H9 (cell line): ENCODE data around the gene SLC2A9. TPM values are rescaled to one million over a fixed set of nuclear protein-coding genes. Genes with fewer than 3 reads are reported as not detected.

Experiments used
- DNase-seq: peaks from one replicate; pipeline ENCODE4 v3.0.0-alpha.2; 2017
- H2AFZ ChIP-seq: one replicate; pipeline ENCODE4 v1.6.1; 2013; ENCODE audit warnings: mild to moderate bottlenecking, low read length, control low read depth, moderate library complexity
- H2AK5ac ChIP-seq: 2 replicates; pipeline ENCODE4 v1.6.1; 2013; ENCODE audit warnings: low read length, control low read depth, mixed read lengths; ENCODE audit not compliant: insufficient read length
- H2BK120ac ChIP-seq: one replicate; pipeline ENCODE4 v1.6.1; 2013; ENCODE audit warnings: low read depth, mild to moderate bottlenecking, low read length, control low read depth, inconsistent platforms; ENCODE audit not compliant: poor library complexity, severe bottlenecking
- H2BK12ac ChIP-seq: 2 replicates; pipeline ENCODE4 v1.6.1; 2013; ENCODE audit warnings: low read length, control low read depth, mixed read lengths, low read depth; ENCODE audit not compliant: insufficient read length
- H2BK15ac ChIP-seq: 2 replicates; pipeline ENCODE4 v1.6.1; 2013; ENCODE audit warnings: low read depth, low read length, control low read depth
- H2BK20ac ChIP-seq: one replicate; pipeline ENCODE4 v1.6.1; 2013; ENCODE audit warnings: low read depth, mild to moderate bottlenecking, low read length, control low read depth, inconsistent platforms; ENCODE audit not compliant: poor library complexity, severe bottlenecking
- H2BK5ac ChIP-seq: 2 replicates; pipeline ENCODE4 v1.6.1; 2013; ENCODE audit warnings: low read length, control low read depth, mixed read lengths; ENCODE audit not compliant: insufficient read length
- H3K14ac ChIP-seq: 2 replicates; pipeline ENCODE4 v1.6.1; 2013; ENCODE audit warnings: low read length, control low read depth; ENCODE audit not compliant: insufficient read depth
- H3K18ac ChIP-seq: 2 replicates; pipeline ENCODE4 v1.6.1; 2013; ENCODE audit warnings: low read depth, mild to moderate bottlenecking, mixed read lengths, low read length, control low read depth; ENCODE audit not compliant: insufficient read length
- H3K23ac ChIP-seq: 2 replicates; pipeline ENCODE4 v1.6.1; 2013; ENCODE audit warnings: low read length, control low read depth, mixed read lengths, low read depth; ENCODE audit not compliant: insufficient read length
- H3K23me2 ChIP-seq: 2 replicates; pipeline ENCODE4 v1.6.1; 2013; ENCODE audit warnings: low read depth, mild to moderate bottlenecking, mixed read lengths, low read length, control low read depth; ENCODE audit not compliant: insufficient read length, poor library complexity, severe bottlenecking
- H3K27ac ChIP-seq: 2 replicates; pipeline ENCODE4 v1.5.1; 2013; ENCODE audit warnings: low read length, control low read depth, mixed read lengths, low read depth; ENCODE audit not compliant: insufficient read length
- H3K27me3 ChIP-seq: 2 replicates; pipeline ENCODE4 v1.6.1; 2013; ENCODE audit warnings: low read length, control low read depth, inconsistent platforms; ENCODE audit not compliant: insufficient read depth
- H3K4ac ChIP-seq: 2 replicates; pipeline ENCODE4 v1.6.1; 2013; ENCODE audit warnings: low read depth, mild to moderate bottlenecking, control low read depth, inconsistent platforms, low read length, moderate library complexity
- H3K4me1 ChIP-seq: 2 replicates; pipeline ENCODE4 v1.6.1; 2013; ENCODE audit warnings: low read length, control low read depth, inconsistent platforms; ENCODE audit not compliant: insufficient read depth
- H3K4me2 ChIP-seq: 2 replicates; pipeline ENCODE4 v1.6.1; 2013; ENCODE audit warnings: low read length, control low read depth, mixed read lengths; ENCODE audit not compliant: insufficient read length, insufficient read depth
- H3K56ac ChIP-seq: 2 replicates; pipeline ENCODE4 v1.6.1; 2013; ENCODE audit warnings: low read depth, mild to moderate bottlenecking, mixed read lengths, low read length, control low read depth; ENCODE audit not compliant: insufficient read length
- H3K79me1 ChIP-seq: 2 replicates; pipeline ENCODE4 v1.6.1; 2013; ENCODE audit warnings: low read depth, mild to moderate bottlenecking, moderate library complexity, low read length, control low read depth, inconsistent platforms; ENCODE audit not compliant: insufficient read depth, poor library complexity, severe bottlenecking
- H3K79me2 ChIP-seq: 2 replicates; pipeline ENCODE4 v1.6.1; 2013; ENCODE audit warnings: low read length, control low read depth, inconsistent platforms; ENCODE audit not compliant: insufficient read depth
- H3K9ac ChIP-seq: 2 replicates; pipeline ENCODE4 v1.6.1; 2013; ENCODE audit warnings: low read length, control low read depth, mixed read lengths; ENCODE audit not compliant: insufficient read length; ENCODE audit errors: extremely low read depth
- H3K9me3 ChIP-seq: one replicate; pipeline ENCODE4 v1.6.1; 2013; ENCODE audit warnings: low read depth, low read length, inconsistent platforms; ENCODE audit not compliant: control insufficient read depth
- H3T11ph ChIP-seq: one replicate; pipeline ENCODE4 v1.6.1; 2013; ENCODE audit warnings: mild to moderate bottlenecking, low read length, control low read depth, inconsistent platforms
- H4K20me1 ChIP-seq: one replicate; pipeline ENCODE4 v1.6.1; 2013; ENCODE audit not compliant: control insufficient read depth, insufficient read length, insufficient read depth
- H4K5ac ChIP-seq: 2 replicates; pipeline ENCODE4 v1.6.1; 2013; ENCODE audit warnings: low read depth, mild to moderate bottlenecking, mixed read lengths, low read length, control low read depth; ENCODE audit not compliant: insufficient read length
- H4K8ac ChIP-seq: replicated peaks from 2 replicates; pipeline ENCODE4 v1.6.1; 2013; ENCODE audit warnings: low read length, control low read depth, mixed read lengths, low read depth; ENCODE audit not compliant: insufficient read length
- H4K91ac ChIP-seq: 2 replicates; pipeline ENCODE4 v1.6.1; 2013; ENCODE audit warnings: low read depth, mild to moderate bottlenecking, moderate library complexity, mixed read lengths, low read length, control low read depth; ENCODE audit not compliant: insufficient read length
- H3K27ac Mint-ChIP-seq, 3 experiments: 2 replicates in 2 of 3; 3 replicates in 1 of 3; pipeline ENCODE4 v1.8.0; 2020 to 2021; ENCODE audit warnings: mixed read lengths in 3 of 3, mild to moderate bottlenecking in 1 of 3, moderate library complexity in 1 of 3
- H3K27me3 Mint-ChIP-seq: 2 replicates; pipeline ENCODE4 v1.8.0; 2021; ENCODE audit warnings: low read depth, mild to moderate bottlenecking, moderate library complexity, mixed read lengths
- H3K36me3 Mint-ChIP-seq, 3 experiments: 2 replicates in 2 of 3; 3 replicates in 1 of 3; pipeline ENCODE4 v1.8.0; 2020 to 2021; ENCODE audit warnings: low read depth in 3 of 3, mixed read lengths in 3 of 3; ENCODE audit not compliant: insufficient read depth in 1 of 3
- H3K4me1 Mint-ChIP-seq, 2 experiments: 2 replicates each; pipeline ENCODE4 v1.8.0; 2020; ENCODE audit warnings: mixed read lengths in 2 of 2
- H3K4me3 Mint-ChIP-seq, 2 experiments: 2 replicates in 1 of 2; 3 replicates in 1 of 2; pipeline ENCODE4 v1.8.0; 2020 to 2021; ENCODE audit warnings: mild to moderate bottlenecking in 2 of 2, mixed read lengths in 2 of 2, moderate library complexity in 1 of 2
- H3K9me3 Mint-ChIP-seq, 2 experiments: 2 replicates in 1 of 2; 3 replicates in 1 of 2; pipeline ENCODE4 v1.8.0; 2020; ENCODE audit warnings: mild to moderate bottlenecking in 2 of 2, mixed read lengths in 2 of 2, moderate library complexity in 1 of 2
- WGBS: extraction: QIAGEN DNeasy Blood & Tissue Kit; methylation state at CpG from one replicate; pipeline ENCODE4 v1.1.7; 2013; ENCODE audit warnings: missing lambda C conversion rate, low lambda C conversion rate, mixed read lengths; ENCODE audit not compliant: insufficient read length; ENCODE audit errors: extremely low coverage; 5-methylcytosine and 5-hydroxymethylcytosine counted together
- total RNA-seq: library from RNA; stranded (reverse); gene quantifications from 2 replicates; pipeline ENCODE4 v1.2.1, GENCODE V29; 2021
- TF ChIP-seq, protein P1 (sequence below): fragments of 200-600 bp; sonication (generic); conservative IDR thresholded peaks from 3 replicates; pipeline ENCODE4 v1.8.0; 2021; ENCODE audit warnings: antibody characterized with exemption, mild to moderate bottlenecking

The SLC2A9 gene
- total RNA-seq, 1 experiment from 2014 or later: 0.79 TPM

GRCh38 chr4:10008609-10009005 is 12.7 kb downstream of the SLC2A9 start:
- DNase-seq: no peak
- Histone ChIP-seq H3K4me1 (no peaks in the 10 kb centered on the region), H2BK15ac (no peak overlapping the region), H3K18ac (no peak overlapping the region), H3K23ac (no peak overlapping the region), H4K91ac (no peak overlapping the region), H3K27me3 (no peaks in the 10 kb centered on the region), H2BK20ac (no peak overlapping the region), H3K4me2 (no peak overlapping the region), H4K20me1 (no peaks in the 10 kb centered on the region), H4K8ac (no peak overlapping the region), H3K79me1 (no peaks in the 10 kb centered on the region), H3K79me2 (no peaks in the 10 kb centered on the region), H3T11ph (no peak overlapping the region), H2BK5ac (no peak overlapping the region), H2BK12ac (no peak overlapping the region), H3K23me2 (no peaks in the 10 kb centered on the region), H3K56ac (no peak overlapping the region), H2AFZ (no peak overlapping the region), H3K14ac (no peak overlapping the region), H2AK5ac (no peak overlapping the region), H3K27ac (no peak overlapping the region), H2BK120ac (no peak overlapping the region), H3K9me3 (no peaks in the 10 kb centered on the region), H3K4ac (no peak overlapping the region), H3K9ac (no peak overlapping the region), H4K5ac (no peak overlapping the region)
- WGBS: no CpG with 5 or more reads among the region's 3 CpGs
- H3K27me3 Mint-ChIP-seq: peaks cover 1% of the 10 kb centered on the region
- no peaks in the 10 kb centered on the region for H3K36me3 Mint-ChIP-seq
- no peak overlapping the region for H3K4me3 Mint-ChIP-seq
- no peaks in the 10 kb centered on the region for H3K9me3 Mint-ChIP-seq
- H3K4me1 Mint-ChIP-seq: peaks cover 7 to 13% of the 10 kb centered on the region in 2 experiments; a peak in 3 of 4 replicates
- no peak overlapping the region for H3K27ac Mint-ChIP-seq
- TF ChIP-seq, protein P1, sequence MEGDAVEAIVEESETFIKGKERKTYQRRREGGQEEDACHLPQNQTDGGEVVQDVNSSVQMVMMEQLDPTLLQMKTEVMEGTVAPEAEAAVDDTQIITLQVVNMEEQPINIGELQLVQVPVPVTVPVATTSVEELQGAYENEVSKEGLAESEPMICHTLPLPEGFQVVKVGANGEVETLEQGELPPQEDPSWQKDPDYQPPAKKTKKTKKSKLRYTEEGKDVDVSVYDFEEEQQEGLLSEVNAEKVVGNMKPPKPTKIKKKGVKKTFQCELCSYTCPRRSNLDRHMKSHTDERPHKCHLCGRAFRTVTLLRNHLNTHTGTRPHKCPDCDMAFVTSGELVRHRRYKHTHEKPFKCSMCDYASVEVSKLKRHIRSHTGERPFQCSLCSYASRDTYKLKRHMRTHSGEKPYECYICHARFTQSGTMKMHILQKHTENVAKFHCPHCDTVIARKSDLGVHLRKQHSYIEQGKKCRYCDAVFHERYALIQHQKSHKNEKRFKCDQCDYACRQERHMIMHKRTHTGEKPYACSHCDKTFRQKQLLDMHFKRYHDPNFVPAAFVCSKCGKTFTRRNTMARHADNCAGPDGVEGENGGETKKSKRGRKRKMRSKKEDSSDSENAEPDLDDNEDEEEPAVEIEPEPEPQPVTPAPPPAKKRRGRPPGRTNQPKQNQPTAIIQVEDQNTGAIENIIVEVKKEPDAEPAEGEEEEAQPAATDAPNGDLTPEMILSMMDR: no peak
